Stomach (tissue), 4 donors: ENCODE measurements around the gene SCUBE3.

Experiments used
- EP300 ChIP-seq: sonication (generic); formaldehyde crosslinking; IDR thresholded peaks from one replicate; pipeline ENCODE4 v1.6.1; 2017; ENCODE audit warnings: antibody characterized with exemption
- POLR2A ChIP-seq, 4 donors: fragments of 450-650 bp; IDR thresholded peaks; one replicate each; pipeline ENCODE4 v1.6.1; 2016; ENCODE audit warnings: antibody characterized with exemption in 4 of 4, control low read depth in 2 of 4, mild to moderate bottlenecking in 1 of 4, moderate library complexity in 1 of 4

DNA sequence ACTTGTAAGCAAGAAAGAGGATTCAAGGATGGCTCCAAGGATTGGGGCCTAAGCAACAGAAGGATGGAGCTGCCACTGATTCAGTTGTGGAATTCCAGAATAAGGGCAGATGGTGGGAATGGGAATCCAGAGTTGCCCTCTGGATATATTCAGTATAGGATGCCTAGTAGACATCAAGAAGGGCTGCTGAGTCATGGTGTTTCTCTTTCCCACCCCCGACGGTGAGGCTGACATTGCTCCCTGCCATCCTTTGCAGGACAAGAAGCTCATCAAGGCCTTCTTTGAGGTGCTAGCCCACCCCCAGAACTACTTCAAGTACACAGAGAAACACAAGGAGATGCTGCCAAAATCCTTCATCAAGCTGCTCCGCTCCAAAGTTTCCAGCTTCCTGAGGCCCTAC lies 34.5 kb downstream of the SCUBE3 start:
- TF ChIP-seq POLR2A (IDR thresholded peaks at IDR 0.05) (no peak), EP300 (no peak)
